K562 (cell line): ENCODE results near the gene CCP110.

Experiments
- C11orf30 ChIP-seq: fragments of 450-650 bp; IDR thresholded peaks from 2 replicates; pipeline ENCODE4 v1.6.1; 2016; ENCODE audit warnings: low read depth, mild to moderate bottlenecking
- ERF ChIP-seq: fragments of 450-650 bp; formaldehyde crosslinking; IDR thresholded peaks from 2 replicates; pipeline ENCODE4 v1.4.0; 2020; ENCODE audit warnings: mild to moderate bottlenecking, mixed read lengths
- EZH2 ChIP-seq: IDR thresholded peaks from 2 replicates; pipeline ENCODE4 v1.6.1; 2012; ENCODE audit warnings: low read depth, mild to moderate bottlenecking, inconsistent platforms, low read length, borderline replicate concordance
- MEIS2 ChIP-seq: fragments of 450-650 bp; IDR thresholded peaks from 2 replicates; pipeline ENCODE4 v1.6.1; 2014; ENCODE audit warnings: mild to moderate bottlenecking; ENCODE audit not compliant: partially characterized antibody
- NRF1 ChIP-seq, 2 experiments: fragments of 450-650 bp; IDR thresholded peaks in 1 of 2; conservative IDR thresholded peaks in 1 of 2; 2 replicates each; pipeline ENCODE4 v1.6.1; 2014; ENCODE audit warnings: mild to moderate bottlenecking in 2 of 2
- SAFB2 ChIP-seq: fragments of 200-400 bp; formaldehyde crosslinking; IDR thresholded peaks from 2 replicates; pipeline ENCODE4 v1.6.1; 2018; ENCODE audit warnings: borderline replicate concordance, low read length, low read depth, moderate library complexity; ENCODE audit not compliant: severe bottlenecking
- STAT5B ChIP-seq: fragments of 250-450 bp; sonication (Bioruptor Pico); IDR thresholded peaks from 2 replicates; pipeline ENCODE4 v1.8.0; 2021; ENCODE audit warnings: mild to moderate bottlenecking, inconsistent platforms
- TARDBP ChIP-seq: fragments of 450-650 bp; IDR thresholded peaks from 2 replicates; pipeline ENCODE4 v1.6.1; 2016
- ZZZ3 ChIP-seq: fragments of 450-650 bp; IDR thresholded peaks from 2 replicates; pipeline ENCODE4 v1.6.1; 2016; ENCODE audit warnings: antibody characterized with exemption, mild to moderate bottlenecking, moderate library complexity
- TF ChIP-seq, protein P1 (sequence below): fragments of 250-450 bp; sonication (Bioruptor Pico); IDR thresholded peaks from 2 replicates; pipeline ENCODE4 v1.8.0; 2021; ENCODE audit warnings: mild to moderate bottlenecking, moderate library complexity
- TF ChIP-seq, protein P2 (sequence below), 3 experiments: IDR thresholded peaks in 2 of 3; conservative IDR thresholded peaks in 1 of 3; 2 replicates each; pipeline ENCODE4 v1.5.1; 2011 to 2012; ENCODE audit warnings: low read length in 3 of 3, mild to moderate bottlenecking in 3 of 3, control low read depth in 2 of 3, improper control_type of control experiment in 1 of 3, inconsistent platforms in 1 of 3, low read depth in 1 of 3, mixed read lengths in 1 of 3, moderate library complexity in 1 of 3; ENCODE audit not compliant: insufficient read depth in 2 of 3

DNA sequence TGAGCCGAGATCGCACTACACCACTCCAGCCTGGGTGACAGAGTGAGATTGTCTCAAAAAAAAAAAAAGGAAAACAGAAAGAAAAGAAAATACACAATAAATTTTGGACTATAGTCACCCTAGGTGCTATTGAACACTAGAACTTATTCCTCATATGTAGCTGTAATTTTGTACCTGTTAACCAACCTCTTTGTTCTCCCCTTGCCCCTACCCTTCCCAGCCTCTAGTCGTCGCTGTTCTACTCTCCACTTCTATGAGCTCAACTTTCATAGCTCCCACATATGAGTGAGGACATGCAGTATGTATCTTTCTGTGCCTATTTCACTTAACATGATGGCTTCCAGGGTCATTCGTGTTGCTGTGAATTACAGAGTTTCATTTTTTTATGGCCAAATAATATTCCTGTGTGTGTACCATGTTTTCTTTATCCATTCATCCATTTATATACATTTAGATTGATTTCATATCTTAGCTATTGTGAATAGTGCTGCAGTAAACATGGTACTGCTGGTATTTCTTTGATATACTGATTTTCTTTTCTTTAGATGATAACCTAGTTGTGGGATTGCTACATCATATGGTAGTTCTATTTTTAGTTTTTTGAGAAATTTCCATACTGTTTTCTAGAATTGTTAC, 60.0 kb downstream of the CCP110 start:
- TF ChIP-seq, protein P1, sequence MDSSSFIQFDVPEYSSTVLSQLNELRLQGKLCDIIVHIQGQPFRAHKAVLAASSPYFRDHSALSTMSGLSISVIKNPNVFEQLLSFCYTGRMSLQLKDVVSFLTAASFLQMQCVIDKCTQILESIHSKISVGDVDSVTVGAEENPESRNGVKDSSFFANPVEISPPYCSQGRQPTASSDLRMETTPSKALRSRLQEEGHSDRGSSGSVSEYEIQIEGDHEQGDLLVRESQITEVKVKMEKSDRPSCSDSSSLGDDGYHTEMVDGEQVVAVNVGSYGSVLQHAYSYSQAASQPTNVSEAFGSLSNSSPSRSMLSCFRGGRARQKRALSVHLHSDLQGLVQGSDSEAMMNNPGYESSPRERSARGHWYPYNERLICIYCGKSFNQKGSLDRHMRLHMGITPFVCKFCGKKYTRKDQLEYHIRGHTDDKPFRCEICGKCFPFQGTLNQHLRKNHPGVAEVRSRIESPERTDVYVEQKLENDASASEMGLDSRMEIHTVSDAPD, result no peak
- TF ChIP-seq MEIS2, result no peak
- no peak for TF ChIP-seq NRF1 (conservative IDR thresholded peaks at IDR 0.05 in 1 of 2, IDR thresholded peaks at IDR 0.05 in 1 of 2)
- TF ChIP-seq TARDBP, result no peak
- no peak for TF ChIP-seq STAT5B (CRISPR knock-in tag)
- no peak for TF ChIP-seq EZH2
- TF ChIP-seq C11orf30, result no peak
- no peak for TF ChIP-seq SAFB2
- TF ChIP-seq, protein P2, sequence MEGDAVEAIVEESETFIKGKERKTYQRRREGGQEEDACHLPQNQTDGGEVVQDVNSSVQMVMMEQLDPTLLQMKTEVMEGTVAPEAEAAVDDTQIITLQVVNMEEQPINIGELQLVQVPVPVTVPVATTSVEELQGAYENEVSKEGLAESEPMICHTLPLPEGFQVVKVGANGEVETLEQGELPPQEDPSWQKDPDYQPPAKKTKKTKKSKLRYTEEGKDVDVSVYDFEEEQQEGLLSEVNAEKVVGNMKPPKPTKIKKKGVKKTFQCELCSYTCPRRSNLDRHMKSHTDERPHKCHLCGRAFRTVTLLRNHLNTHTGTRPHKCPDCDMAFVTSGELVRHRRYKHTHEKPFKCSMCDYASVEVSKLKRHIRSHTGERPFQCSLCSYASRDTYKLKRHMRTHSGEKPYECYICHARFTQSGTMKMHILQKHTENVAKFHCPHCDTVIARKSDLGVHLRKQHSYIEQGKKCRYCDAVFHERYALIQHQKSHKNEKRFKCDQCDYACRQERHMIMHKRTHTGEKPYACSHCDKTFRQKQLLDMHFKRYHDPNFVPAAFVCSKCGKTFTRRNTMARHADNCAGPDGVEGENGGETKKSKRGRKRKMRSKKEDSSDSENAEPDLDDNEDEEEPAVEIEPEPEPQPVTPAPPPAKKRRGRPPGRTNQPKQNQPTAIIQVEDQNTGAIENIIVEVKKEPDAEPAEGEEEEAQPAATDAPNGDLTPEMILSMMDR (IDR thresholded peaks at IDR 0.05 in 2 of 3, conservative IDR thresholded peaks at IDR 0.05 in 1 of 3; ENCODE audit: insufficient read depth in 2 of 3, low read depth in 1 of 3, low read length in 3 of 3), result peak; percentile 74 to 89 (median 83)
- TF ChIP-seq ZZZ3, result no peak
- TF ChIP-seq ERF (CRISPR knock-in tag), result no peak
